ENCODE measurements around the gene CTSK.

DNA sequence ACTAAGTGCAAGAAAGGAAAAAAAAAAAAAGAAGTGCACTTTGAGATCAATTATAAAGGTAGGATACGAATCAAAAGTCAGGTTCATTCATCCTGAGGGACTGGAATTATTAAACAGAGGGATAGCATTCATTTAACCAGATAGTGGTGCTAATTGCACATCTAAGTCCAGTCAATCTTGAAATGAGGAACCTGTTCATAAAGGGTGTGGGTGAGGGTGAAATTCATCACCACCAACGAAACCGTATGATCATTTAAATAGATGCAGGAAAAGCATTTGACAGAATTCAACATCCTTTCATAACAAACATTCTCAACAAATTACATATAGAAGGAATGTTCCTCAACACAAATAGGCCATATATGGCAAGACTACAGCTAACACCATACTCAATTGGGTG is 48.0 kb downstream of the CTSK start:
- TF ChIP-seq SP2 (tag by site-specific recombination; IDR thresholded peaks at IDR 0.05) (no peak), ZNF184 (tag by site-specific recombination; IDR thresholded peaks at IDR 0.05) (no peak)

Data from HEK293 (cell line).